ENCODE data around the gene ANP32D. TPM values are rescaled to one million over a fixed set of nuclear protein-coding genes. Genes with fewer than 3 reads are reported as not detected.

ANP32D gene
- total and polyA plus RNA-seq, 9 of the 15 experiments (the other 6 are each of a cell fraction or from before 2014, with no cell fraction given): not detected

DNA sequence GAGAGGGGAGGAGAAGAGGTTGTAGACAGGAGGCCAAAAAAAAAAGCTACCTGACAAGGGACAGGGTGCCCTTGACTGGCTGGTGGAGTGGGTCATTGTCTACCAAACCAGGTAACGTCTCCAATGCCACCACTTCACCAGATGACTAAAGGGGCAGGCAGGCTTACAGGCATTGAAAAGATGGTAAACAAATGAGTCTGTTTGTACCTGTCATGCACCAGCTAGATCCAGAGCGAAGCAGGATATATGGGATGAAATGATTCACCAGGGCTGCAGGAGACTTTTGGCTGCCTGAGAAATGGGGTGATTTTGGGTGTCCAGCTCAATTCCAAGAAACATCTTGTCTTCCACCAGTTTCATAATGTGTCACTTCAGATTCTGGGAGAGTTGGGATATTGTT lies 13.9 kb downstream of the ANP32D start:
- H4K20me1 ChIP-seq (replicated peaks; ENCODE audit: control insufficient read depth, insufficient read depth, low read length): no peaks in the 10 kb centered on the region
- H3K79me2 ChIP-seq (ENCODE audit: control insufficient read depth, insufficient read depth, low read length): no peaks in the 10 kb centered on the region
- no peak overlapping the region for H3K4me3 ChIP-seq
- TF ChIP-seq FOXK2 (conservative IDR thresholded peaks at IDR 0.05 in 1 of 2, IDR thresholded peaks at IDR 0.05 in 1 of 2; ENCODE audit: low read depth in 2 of 2) (no peak), ZNF124 (CRISPR knock-in tag; IDR thresholded peaks at IDR 0.05) (no peak)
- H2AFZ ChIP-seq (ENCODE audit: low read depth, low read length): no peak overlapping the region
- no peaks in the 10 kb centered on the region for H3K9me3 ChIP-seq (replicated peaks; ENCODE audit: control insufficient read depth, insufficient read depth, low read depth, low read length)
- CTCF ChIA-PET (ENCODE audit: low intra/inter-chr PET ratio): no interaction called here
- H3K27me3 ChIP-seq (ENCODE audit: control insufficient read depth in 2 of 2, insufficient read depth in 2 of 2, low read length in 2 of 2): peaks cover 5 to 9% of the 10 kb centered on the region in 2 experiments; a peak in 4 of 5 replicates
- WGBS (ENCODE audit: insufficient coverage, low coverage, missing lambda C conversion rate): 0% methylated on average over 2 of the region's 2 CpGs
- no peaks in the 10 kb centered on the region for H3K4me1 ChIP-seq (replicated peaks in 1 of 2; ENCODE audit: control insufficient read depth in 2 of 2, insufficient read depth in 2 of 2, low read length in 2 of 2)
- H3K4me2 ChIP-seq (ENCODE audit: insufficient read depth, low read length): no peak overlapping the region
- ATAC-seq: no peak
- no peaks in the 10 kb centered on the region for H3K9me1 ChIP-seq (ENCODE audit: control insufficient read depth, insufficient read depth, low read length)
- in situ Hi-C loops (cut with MboI): no loop called here
- BruUV-seq (replicated peaks): no TSS peak
- no peak for FAIRE-seq
- no peak for DNase-seq (ENCODE audit: extremely low read depth in 1 of 4, low spot score in 3 of 4)
- intact Hi-C loops (cut with micrococcal nuclease): no loop called here
- POLR2A ChIA-PET: no interaction called here
- H3K36me3 ChIP-seq (ENCODE audit: control insufficient read depth, insufficient read depth, low read length): no peaks in the 10 kb centered on the region
- no peak overlapping the region for H3K9ac ChIP-seq (ENCODE audit: insufficient read depth in 1 of 2, low read depth in 2 of 2, low read length in 2 of 2)
- no peak overlapping the region for H3K27ac ChIP-seq (ENCODE audit: extremely low read depth, low read depth, low read length)

DNA sequence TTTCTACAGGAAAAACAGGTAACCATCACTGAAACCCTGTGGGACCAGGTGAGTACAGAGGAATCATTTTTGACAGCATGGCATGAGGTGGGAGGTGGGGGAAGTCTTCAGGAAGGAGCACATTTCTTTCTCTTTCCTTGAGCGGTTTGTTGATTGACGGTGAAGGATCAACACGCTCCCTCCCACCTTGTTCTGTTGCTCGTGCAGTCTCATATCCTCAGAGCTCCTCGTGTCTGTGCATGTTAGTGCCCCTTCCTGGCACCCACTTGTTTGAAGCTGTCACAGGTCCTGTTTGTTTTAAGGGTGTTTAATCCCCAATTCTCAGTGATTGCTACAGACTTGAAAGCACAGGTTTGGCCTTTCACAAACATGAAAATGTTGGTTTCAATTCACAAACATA lies 14.3 kb downstream of the ANP32D start:
- H3K36me3 ChIP-seq (ENCODE audit: control insufficient read depth, insufficient read depth, low read length): no peaks in the 10 kb centered on the region
- in situ Hi-C loops (cut with MboI) (no loop called here), intact Hi-C loops (cut with micrococcal nuclease) (no loop called here)
- POLR2A ChIA-PET: no interaction called here
- no peaks in the 10 kb centered on the region for H3K4me1 ChIP-seq (replicated peaks in 1 of 2; ENCODE audit: control insufficient read depth in 2 of 2, insufficient read depth in 2 of 2, low read length in 2 of 2)
- no peak overlapping the region for H3K4me3 ChIP-seq
- FAIRE-seq: no peak
- H3K27me3 ChIP-seq (ENCODE audit: control insufficient read depth in 2 of 2, insufficient read depth in 2 of 2, low read length in 2 of 2): peaks cover 5 to 9% of the 10 kb centered on the region in 2 experiments; a peak in 4 of 5 replicates
- no peaks in the 10 kb centered on the region for H3K79me2 ChIP-seq (ENCODE audit: control insufficient read depth, insufficient read depth, low read length)
- H3K4me2 ChIP-seq (ENCODE audit: insufficient read depth, low read length): no peak overlapping the region
- H3K9me1 ChIP-seq (ENCODE audit: control insufficient read depth, insufficient read depth, low read length): no peaks in the 10 kb centered on the region
- no peak for DNase-seq (ENCODE audit: extremely low read depth in 1 of 4, low spot score in 3 of 4)
- H3K27ac ChIP-seq (ENCODE audit: extremely low read depth, low read depth, low read length): no peak overlapping the region
- no peaks in the 10 kb centered on the region for H4K20me1 ChIP-seq (replicated peaks; ENCODE audit: control insufficient read depth, insufficient read depth, low read length)
- 0% methylated on average over 5 of the region's 5 CpGs for WGBS (ENCODE audit: insufficient coverage, low coverage, missing lambda C conversion rate)
- no peak for ATAC-seq
- no peak overlapping the region for H2AFZ ChIP-seq (ENCODE audit: low read depth, low read length)
- H3K9me3 ChIP-seq (replicated peaks; ENCODE audit: control insufficient read depth, insufficient read depth, low read depth, low read length): no peaks in the 10 kb centered on the region
- BruUV-seq (replicated peaks): no TSS peak
- CTCF ChIA-PET (ENCODE audit: low intra/inter-chr PET ratio): no interaction called here
- no peak overlapping the region for H3K9ac ChIP-seq (ENCODE audit: insufficient read depth in 1 of 2, low read depth in 2 of 2, low read length in 2 of 2)
- TF ChIP-seq ZNF75A (CRISPR knock-in tag; IDR thresholded peaks at IDR 0.05): no peak
- TF ChIP-seq BRD9 (IDR thresholded peaks at IDR 0.05; ENCODE audit: low read depth, partially characterized antibody): no peak
- no peak for TF ChIP-seq NFE2 (IDR thresholded peaks at IDR 0.05; ENCODE audit: low read depth)
- TF ChIP-seq, protein P1, sequence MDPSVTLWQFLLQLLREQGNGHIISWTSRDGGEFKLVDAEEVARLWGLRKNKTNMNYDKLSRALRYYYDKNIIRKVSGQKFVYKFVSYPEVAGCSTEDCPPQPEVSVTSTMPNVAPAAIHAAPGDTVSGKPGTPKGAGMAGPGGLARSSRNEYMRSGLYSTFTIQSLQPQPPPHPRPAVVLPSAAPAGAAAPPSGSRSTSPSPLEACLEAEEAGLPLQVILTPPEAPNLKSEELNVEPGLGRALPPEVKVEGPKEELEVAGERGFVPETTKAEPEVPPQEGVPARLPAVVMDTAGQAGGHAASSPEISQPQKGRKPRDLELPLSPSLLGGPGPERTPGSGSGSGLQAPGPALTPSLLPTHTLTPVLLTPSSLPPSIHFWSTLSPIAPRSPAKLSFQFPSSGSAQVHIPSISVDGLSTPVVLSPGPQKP (CRISPR knock-in tag; IDR thresholded peaks at IDR 0.05): no peak
- TF ChIP-seq TOE1 (IDR thresholded peaks at IDR 0.05; ENCODE audit: borderline replicate concordance): no peak
- no peak for TF ChIP-seq TOE1 (CRISPR knock-in tag; IDR thresholded peaks at IDR 0.05; ENCODE audit: borderline replicate concordance, low read depth)
- TF ChIP-seq U2AF2 (optimal IDR thresholded peaks at IDR 0.05; ENCODE audit: low read depth, low read length): no peak
- TF ChIP-seq, protein P2, sequence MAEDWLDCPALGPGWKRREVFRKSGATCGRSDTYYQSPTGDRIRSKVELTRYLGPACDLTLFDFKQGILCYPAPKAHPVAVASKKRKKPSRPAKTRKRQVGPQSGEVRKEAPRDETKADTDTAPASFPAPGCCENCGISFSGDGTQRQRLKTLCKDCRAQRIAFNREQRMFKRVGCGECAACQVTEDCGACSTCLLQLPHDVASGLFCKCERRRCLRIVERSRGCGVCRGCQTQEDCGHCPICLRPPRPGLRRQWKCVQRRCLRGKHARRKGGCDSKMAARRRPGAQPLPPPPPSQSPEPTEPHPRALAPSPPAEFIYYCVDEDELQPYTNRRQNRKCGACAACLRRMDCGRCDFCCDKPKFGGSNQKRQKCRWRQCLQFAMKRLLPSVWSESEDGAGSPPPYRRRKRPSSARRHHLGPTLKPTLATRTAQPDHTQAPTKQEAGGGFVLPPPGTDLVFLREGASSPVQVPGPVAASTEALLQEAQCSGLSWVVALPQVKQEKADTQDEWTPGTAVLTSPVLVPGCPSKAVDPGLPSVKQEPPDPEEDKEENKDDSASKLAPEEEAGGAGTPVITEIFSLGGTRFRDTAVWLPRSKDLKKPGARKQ (CRISPR knock-in tag; IDR thresholded peaks at IDR 0.05): no peak
- no peak for TF ChIP-seq ATF7 (IDR thresholded peaks at IDR 0.05)
- TF ChIP-seq EGR1 (conservative IDR thresholded peaks at IDR 0.05): no peak
- no peak for TF ChIP-seq HDAC2 (IDR thresholded peaks at IDR 0.05)
- TF ChIP-seq FIP1L1 (IDR thresholded peaks at IDR 0.05; ENCODE audit: low read depth, low read length, poor library complexity, severe bottlenecking): no peak
- no peak for TF ChIP-seq ZKSCAN8 (CRISPR knock-in tag; IDR thresholded peaks at IDR 0.05)
